ENCODE data around the gene ME3. TPM values are rescaled to one million over a fixed set of nuclear protein-coding genes. Genes with fewer than 3 reads are reported as not detected.
A peak's percentile ranks its signal among the peaks of the same experiment; 100 is the strongest.

The ME3 gene
- total RNA-seq, 1 donor from 2014 or later = 34.2 TPM

DNA sequence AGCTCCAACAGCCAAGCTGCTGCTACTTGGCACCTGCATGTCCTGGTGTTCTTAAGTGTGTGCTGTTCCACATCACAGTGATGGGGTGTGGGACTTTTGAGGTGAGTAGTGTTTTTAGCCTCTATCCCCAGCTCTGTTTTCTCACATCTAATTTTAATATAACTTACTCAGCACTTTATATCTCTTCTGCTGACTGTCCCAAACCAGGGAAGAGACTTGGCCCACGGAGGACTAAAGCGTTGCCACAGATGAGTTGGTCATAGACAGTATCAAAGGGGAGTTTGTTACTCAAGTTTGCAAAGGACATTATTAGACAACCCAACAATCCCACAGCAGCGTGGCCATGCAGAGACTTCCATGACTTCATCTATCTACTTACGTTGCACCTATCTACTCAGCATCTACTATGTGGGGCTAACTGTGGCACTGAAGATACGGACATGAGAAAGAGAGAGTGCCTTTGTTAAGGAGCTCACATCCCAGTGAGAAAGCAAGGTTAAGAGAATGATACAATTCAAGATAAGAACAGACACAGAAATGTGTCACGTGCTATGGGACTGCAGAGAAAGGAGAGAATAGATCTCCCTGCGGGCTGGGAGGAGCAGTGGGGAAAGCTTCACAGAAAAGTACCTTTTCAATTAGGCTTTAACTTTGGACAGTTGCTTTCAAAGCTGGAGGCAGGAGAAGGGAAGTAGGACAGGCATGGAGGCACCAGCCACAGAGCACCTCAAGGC lies 82.4 kb downstream of the ME3 start:
- H3K36me3 ChIP-seq = no peaks in the 10 kb centered on the region
- peaks cover 0 to 12% of the 10 kb centered on the region in 2 donors for H3K4me1 ChIP-seq
- TF ChIP-seq CTCF (IDR thresholded peaks at IDR 0.05) = no peak
- H3K27ac ChIP-seq = no peak overlapping the region
- no peaks in the 10 kb centered on the region for H3K27me3 ChIP-seq
- intact Hi-C loops (cut with DNase I) = no loop called here
- DNase-seq (ENCODE audit: low spot score in 2 of 2) = no peak
- H3K4me3 ChIP-seq = no peak overlapping the region
- H3K9me3 ChIP-seq = no peaks in the 10 kb centered on the region

GRCh38 chr11:86589204-86589603 lies 83.2 kb downstream of the ME3 start:
- Histone ChIP-seq H3K36me3 (no peaks in the 10 kb centered on the region), H3K9me3 (no peaks in the 10 kb centered on the region), H3K4me1 (peaks cover 0 to 12% of the 10 kb centered on the region in 2 donors), H3K27ac (peak overlapping the region in 1 of 2 donors; percentile 37), H3K27me3 (no peaks in the 10 kb centered on the region), H3K4me3 (no peak overlapping the region)
- intact Hi-C loops (cut with DNase I) = no loop called here
- no peak for TF ChIP-seq CTCF (IDR thresholded peaks at IDR 0.05)
- no peak for DNase-seq (ENCODE audit: low spot score in 2 of 2)

- no peak overlapping the region for H3K4me3 ChIP-seq
- no peak for TF ChIP-seq CTCF (IDR thresholded peaks at IDR 0.05)
- no peaks in the 10 kb centered on the region for H3K9me3 ChIP-seq
- intact Hi-C loops (cut with DNase I) = no loop called here
- no peak for DNase-seq (ENCODE audit: low spot score in 2 of 2)
- peak overlapping the region; percentile 37 to 43 for H3K27ac ChIP-seq
- H3K36me3 ChIP-seq = no peaks in the 10 kb centered on the region
- H3K27me3 ChIP-seq = no peaks in the 10 kb centered on the region
- H3K4me1 ChIP-seq = peaks cover 0 to 12% of the 10 kb centered on the region in 2 donors
Measured at GRCh38 chr11:86588566-86589090, 83.8 kb downstream of the ME3 start.

DNA sequence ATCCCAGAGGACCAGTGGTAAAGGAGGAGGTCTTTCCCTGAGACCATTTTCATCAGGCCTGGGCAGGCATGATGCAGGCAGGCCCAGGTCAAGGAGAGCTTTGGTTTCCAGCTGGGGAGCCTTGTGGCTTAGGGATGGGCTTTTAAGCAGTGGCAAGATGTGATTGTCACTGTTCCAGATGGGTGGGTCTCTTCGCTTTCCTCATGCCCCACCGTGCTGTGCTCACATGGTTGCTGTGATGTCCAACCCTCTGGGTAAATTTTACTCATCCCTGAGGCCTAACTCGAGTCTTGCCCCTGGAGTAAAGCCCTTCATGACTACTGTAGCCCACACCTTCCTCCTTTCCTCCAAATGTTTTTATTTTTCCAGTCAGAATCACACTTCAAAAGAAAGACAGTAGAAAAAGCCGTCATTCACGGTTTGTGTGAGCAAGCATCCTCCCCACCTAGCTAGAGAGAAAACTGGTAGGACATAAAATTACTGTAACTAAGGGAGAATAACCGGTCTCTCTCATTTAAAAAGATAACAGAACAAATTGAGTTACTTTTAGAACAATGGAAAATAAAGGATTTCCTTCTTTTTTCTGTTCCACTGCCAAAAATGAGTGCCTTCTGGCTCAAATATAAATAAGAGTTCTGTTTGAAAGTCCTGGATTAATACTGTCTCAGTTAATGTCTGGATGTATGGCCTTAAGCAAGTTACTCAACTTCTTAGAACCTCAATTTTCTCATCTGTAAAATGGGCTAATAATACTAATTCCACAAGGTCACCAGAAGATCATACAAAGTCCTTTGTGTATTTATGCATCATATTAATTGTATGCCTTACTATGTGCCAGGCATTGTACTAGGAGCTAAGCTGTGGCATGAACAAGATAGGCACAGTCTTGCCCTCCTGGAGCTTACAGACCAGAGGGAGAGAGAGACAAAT lies 84.9 kb downstream of the ME3 start:
- intact Hi-C loops (cut with DNase I) = no loop called here
- H3K27me3 ChIP-seq = no peaks in the 10 kb centered on the region
- H3K36me3 ChIP-seq = no peaks in the 10 kb centered on the region
- DNase-seq (ENCODE audit: low spot score in 2 of 2) = no peak
- no peak for TF ChIP-seq CTCF (IDR thresholded peaks at IDR 0.05)
- peaks cover 0 to 8% of the 10 kb centered on the region in 2 donors for H3K4me1 ChIP-seq
- no peak overlapping the region for H3K27ac ChIP-seq
- no peak overlapping the region for H3K4me3 ChIP-seq
- H3K9me3 ChIP-seq = no peaks in the 10 kb centered on the region

GRCh38 chr11:86586307-86586706 lies 86.1 kb downstream of the ME3 start:
- Histone ChIP-seq H3K4me3 (no peak overlapping the region), H3K4me1 (peaks cover 0 to 8% of the 10 kb centered on the region in 2 donors), H3K27ac (no peak overlapping the region), H3K9me3 (no peaks in the 10 kb centered on the region), H3K27me3 (no peaks in the 10 kb centered on the region), H3K36me3 (no peaks in the 10 kb centered on the region)
- intact Hi-C loops (cut with DNase I) = no loop called here
- DNase-seq (ENCODE audit: low spot score in 2 of 2) = no peak
- no peak for TF ChIP-seq CTCF (IDR thresholded peaks at IDR 0.05)

Measured in ascending aorta (tissue), 2 donors.